GM19099 (cell line): ENCODE measurements around the gene NUBP2.

Experiments
- POLR2A ChIP-seq: IDR thresholded peaks from 3 replicates; pipeline ENCODE4 v1.6.1; 2011; ENCODE audit warnings: low read depth; ENCODE audit not compliant: insufficient read length; ENCODE audit errors: extremely low read depth

NUBP2 gene

DNA sequence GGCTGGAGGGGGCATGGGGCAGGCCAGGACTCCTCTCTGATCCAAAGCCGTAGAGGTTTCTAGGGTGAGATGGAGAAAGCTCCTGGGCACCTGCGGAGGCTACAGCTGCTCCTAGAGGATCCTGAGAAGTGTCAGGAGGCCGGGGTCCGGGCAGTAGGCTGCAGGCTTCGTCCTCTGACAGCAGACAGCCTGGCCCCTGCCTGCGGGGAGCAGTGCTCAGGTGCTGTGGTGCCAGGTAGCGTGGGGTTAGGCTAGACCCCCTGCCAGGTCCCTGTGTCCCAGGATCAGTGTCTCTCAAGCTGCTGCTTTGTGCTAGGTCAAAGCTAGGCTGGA, 8.3 kb upstream of the NUBP2 start:
- TF ChIP-seq POLR2A = no peak

GRCh38 chr16:1775006-1775845, 7.5 kb upstream of the NUBP2 start:
- TF ChIP-seq POLR2A = no peak

GRCh38 chr16:1775846-1776671, 6.7 kb upstream of the NUBP2 start:
- no peak for TF ChIP-seq POLR2A

DNA sequence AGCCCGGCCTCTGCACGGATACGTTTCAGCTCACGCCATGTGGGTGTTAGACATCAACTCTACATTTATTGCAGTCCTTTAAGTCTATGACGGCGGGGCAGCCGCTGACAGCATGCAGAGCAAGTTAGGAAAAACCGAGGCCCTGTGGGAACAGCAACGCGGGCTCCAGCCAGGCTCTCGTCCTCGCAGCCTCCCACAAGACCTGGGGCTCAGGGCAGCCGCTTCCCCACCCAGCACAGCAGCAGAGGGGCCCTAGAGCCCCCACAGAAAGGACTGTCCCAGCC, 6.1 kb upstream of the NUBP2 start:
- no peak for TF ChIP-seq POLR2A

GRCh38 chr16:1776991-1777374, 5.8 kb upstream of the NUBP2 start:
- TF ChIP-seq POLR2A = no peak

DNA sequence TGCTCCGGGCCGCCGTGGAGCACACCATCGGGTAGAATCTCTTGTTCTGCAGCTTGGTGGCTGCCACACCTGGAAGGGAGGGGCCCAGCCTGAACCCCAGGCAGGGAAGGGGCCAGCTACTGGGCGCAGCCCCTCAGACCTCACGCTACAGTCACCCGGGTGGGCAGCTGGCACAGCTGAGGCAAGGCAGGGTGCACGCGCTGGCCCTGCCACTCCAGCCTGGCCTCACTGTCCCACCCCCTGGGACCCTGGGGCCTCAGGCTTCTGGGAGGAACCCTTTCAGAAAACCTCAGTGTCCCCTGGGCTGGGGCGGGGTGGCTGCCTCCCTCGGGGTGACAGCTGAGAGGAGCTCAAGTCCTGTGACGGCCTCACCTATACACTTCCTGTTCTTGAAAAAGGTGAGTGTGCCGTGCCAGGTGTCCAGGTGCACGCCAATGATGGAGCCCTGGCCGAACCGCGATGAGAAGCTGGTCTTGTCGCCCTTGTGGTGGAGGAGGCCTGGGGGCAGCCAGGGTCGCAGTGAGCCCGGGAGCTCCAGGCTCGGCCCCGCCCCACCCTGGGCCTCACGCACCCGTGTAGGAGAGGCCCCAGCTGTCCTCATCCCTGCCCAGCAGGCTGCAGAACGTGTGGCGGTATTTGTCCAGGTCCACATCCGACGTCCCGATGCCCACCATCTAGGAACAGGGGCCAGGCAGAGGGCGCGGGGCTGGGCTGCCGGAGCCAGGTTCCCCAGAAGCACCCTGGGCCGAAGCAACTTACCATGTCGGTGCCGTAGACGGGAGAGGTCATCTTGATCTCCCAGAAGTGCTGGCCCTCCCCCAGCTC, 5.2 kb upstream of the NUBP2 start:
- TF ChIP-seq POLR2A = no peak

DNA sequence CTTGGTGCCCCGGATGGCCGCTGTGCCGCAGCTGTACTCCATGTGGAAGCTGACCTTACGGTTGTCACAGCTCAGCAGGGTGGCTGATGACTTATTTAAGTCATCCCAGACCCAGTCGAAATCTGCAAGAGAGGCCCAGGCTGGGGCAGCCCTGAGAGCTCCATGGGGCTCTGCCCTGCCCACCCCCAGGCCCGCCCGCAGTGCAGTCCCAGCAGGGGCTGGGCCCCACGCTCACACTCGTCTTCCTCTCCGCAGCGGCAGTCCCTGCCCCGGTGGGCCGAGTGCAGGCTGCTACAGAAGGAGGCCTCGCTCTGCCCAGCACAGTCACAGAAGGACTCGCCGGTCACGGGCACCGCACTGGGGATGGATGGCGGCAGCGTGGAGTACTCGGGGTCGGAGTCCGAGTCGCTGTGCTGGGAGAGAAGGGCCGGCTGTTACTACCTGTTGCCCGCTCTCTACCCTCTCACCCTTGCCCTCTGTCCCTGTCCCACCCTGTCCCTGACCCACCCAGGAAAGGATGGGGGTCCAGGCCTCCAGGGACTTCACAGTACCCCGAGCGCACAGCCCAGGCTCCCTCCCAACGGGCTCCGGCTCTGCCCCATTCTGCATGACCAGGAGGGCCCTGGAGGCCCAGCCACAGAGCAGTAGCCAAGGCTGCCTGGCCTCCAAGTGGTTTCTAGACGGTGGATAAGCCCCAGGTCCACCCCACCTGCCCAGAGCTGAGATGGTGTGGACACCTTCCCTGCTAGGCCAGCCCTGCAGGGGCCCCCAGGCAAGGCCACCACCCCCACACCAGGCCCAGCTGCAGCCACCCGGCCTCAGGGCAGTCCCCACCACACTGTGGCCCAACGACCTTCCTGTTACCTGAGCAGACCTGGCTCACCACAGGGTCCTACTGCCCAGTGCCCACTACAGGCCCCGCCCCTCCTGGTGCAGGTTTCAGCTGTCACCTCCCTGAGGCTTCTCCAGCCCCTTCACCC, 4.3 kb upstream of the NUBP2 start:
- TF ChIP-seq POLR2A = no peak

DNA sequence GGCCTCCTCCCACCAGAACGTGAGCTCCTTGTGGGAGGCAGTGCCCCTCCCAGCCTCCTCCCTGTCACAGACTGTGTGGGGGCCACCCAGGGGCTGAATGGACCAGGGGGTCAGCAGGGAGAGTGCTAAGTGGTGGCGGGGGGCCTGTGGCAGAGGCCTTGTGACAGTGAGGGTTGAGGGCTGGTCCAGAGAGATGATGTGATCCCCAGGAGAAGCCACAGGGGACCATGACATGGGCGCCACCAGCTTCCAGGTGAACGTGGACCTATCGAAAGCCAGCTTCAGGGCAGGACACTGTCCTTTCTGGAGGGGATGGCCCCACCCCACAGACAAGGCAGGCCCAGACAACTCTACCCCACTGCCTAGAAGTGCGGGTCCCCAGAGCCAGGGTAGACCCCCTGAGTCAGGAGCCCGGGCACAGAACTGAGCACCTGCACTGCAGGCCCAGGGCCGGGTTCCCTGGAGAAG, 3.5 kb upstream of the NUBP2 start:
- TF ChIP-seq POLR2A = no peak

- TF ChIP-seq POLR2A = no peak
These were observed 2.8 kb upstream of the NUBP2 start for GRCh38 chr16:1779741-1780676.

- no peak for TF ChIP-seq POLR2A
These were observed 2.1 kb upstream of the NUBP2 start for GRCh38 chr16:1780677-1781072.

- TF ChIP-seq POLR2A = no peak
These were observed 1.5 kb upstream of the NUBP2 start for GRCh38 chr16:1781254-1781653.

DNA sequence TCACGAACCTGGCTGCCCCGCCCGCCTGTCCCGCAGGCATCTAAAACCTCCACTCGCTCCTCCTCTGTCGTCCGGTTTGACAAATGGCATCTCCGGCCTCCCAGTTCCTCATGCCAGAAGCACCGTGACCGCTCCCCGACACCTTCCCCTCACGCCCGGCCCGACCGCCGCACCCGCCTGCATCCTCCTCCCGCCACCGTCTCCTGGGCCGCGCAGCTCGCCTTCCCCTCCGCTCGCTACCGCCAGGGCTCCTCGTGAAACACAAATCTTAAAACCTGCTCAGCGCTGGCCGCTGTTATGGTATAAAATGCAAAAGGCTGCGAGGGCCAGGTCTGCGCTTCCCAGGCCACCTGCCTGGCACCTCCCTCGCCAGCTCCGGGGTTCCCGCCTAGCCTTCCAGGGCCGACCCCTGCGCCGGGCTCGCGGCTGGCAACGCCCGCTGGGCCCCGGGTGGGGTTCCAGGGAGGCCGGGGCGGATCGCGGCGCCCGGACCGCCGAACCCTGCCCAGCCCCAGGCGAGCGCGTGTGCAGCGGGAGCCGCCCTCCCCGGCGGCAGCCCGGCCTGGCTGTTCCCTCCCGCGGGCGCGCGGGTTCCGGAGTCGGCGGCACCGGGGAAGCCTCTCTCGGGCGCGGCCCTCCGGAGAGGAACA, 877 bp upstream of the NUBP2 start:
- no peak for TF ChIP-seq POLR2A
